ENCODE data around the gene MTMR1.
A peak's percentile ranks its signal among the peaks of the same experiment; 100 is the strongest.

The MTMR1 gene

DNA sequence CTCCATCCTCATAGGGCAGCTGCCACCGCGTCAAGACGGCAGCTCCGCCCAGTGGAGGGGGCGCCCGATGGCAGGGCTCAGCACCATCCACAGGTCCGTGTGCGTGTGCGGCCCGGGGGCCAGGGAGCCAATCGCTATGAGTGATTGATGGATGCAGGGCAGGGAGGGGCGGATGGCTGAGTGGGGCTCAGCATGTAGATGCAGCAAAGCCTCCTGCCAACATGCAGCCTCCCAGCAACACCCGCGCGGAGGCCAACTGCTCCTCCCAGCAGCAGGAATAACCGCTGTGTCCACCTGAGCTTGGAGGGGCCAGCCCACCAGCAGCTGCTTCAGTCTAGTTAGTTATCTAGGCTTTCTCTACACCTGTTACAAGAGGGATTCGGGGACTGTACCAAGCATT lies 77.4 kb downstream of the MTMR1 start:
- TF ChIP-seq ZFX (IDR thresholded peaks at IDR 0.05; ENCODE audit: borderline replicate concordance): no peak
- TF ChIP-seq, protein P1, sequence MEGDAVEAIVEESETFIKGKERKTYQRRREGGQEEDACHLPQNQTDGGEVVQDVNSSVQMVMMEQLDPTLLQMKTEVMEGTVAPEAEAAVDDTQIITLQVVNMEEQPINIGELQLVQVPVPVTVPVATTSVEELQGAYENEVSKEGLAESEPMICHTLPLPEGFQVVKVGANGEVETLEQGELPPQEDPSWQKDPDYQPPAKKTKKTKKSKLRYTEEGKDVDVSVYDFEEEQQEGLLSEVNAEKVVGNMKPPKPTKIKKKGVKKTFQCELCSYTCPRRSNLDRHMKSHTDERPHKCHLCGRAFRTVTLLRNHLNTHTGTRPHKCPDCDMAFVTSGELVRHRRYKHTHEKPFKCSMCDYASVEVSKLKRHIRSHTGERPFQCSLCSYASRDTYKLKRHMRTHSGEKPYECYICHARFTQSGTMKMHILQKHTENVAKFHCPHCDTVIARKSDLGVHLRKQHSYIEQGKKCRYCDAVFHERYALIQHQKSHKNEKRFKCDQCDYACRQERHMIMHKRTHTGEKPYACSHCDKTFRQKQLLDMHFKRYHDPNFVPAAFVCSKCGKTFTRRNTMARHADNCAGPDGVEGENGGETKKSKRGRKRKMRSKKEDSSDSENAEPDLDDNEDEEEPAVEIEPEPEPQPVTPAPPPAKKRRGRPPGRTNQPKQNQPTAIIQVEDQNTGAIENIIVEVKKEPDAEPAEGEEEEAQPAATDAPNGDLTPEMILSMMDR (IDR thresholded peaks at IDR 0.05): no peak
- no peak overlapping the region for H3K27ac ChIP-seq

DNA sequence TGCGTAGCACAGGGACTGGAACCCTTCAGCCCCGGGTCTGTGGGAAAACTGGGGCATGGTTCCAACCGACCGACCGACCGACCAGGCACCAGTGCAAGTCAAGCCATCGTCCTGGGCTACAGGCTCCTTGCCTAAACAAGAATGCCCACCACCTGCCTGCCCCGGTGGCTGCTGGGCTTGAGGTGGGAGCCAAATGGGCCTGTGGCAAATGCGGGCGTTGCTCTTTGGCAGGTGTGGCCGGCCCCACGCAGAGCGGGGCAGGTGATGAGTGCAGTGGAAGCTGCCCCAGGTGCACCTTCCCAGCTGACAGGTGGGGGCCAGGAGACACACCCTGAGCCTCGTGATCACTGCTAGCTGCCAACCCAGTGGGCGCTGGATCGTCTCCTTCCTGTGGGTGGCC lies 77.9 kb downstream of the MTMR1 start:
- TF ChIP-seq ZFX (IDR thresholded peaks at IDR 0.05; ENCODE audit: borderline replicate concordance): no peak
- TF ChIP-seq, protein P1 (IDR thresholded peaks at IDR 0.05): no peak
- no peak overlapping the region for H3K27ac ChIP-seq

DNA sequence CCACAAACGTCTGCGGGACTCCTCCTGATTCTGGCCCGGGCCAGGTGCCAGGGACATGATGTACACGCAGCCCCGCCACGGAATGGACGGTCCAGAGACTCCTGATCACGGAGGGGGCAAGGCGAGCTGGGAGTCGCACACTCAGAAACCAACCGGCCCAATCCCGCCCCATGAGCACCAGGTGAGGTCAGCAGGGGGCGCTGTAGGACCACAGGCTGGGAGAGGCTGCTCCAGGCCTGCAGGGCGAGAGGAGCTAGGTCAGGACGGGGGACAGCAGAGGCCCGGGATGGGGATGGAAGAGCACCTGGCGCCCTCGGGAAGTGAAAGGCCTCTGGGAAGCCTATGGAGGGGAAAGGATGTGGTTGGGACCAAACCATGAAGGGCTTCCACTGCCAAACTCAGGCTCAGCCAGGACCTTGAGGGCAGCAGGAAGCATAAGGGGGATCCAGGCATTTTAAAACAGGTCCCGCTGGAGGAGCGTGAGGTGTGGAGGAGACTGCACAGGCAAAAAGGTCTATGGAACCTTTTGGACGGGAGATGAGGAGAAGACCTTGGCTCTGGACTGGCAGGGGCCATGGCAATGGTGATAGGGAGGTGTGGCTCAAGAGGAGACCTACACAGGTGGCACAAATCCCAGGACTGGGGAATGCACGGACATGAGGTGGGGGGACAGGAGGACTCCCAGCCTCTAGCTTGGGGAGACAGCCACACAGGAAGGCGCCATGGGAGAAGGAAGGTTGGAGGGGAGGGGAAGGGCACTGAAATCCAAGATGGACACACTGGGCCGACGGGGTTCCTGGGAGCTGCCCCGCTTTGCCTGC lies 79.2 kb downstream of the MTMR1 start:
- TF ChIP-seq ZFX (IDR thresholded peaks at IDR 0.05; ENCODE audit: borderline replicate concordance): no peak
- TF ChIP-seq, protein P1 (IDR thresholded peaks at IDR 0.05): peak; percentile 80
- H3K27ac ChIP-seq: no peak overlapping the region

DNA sequence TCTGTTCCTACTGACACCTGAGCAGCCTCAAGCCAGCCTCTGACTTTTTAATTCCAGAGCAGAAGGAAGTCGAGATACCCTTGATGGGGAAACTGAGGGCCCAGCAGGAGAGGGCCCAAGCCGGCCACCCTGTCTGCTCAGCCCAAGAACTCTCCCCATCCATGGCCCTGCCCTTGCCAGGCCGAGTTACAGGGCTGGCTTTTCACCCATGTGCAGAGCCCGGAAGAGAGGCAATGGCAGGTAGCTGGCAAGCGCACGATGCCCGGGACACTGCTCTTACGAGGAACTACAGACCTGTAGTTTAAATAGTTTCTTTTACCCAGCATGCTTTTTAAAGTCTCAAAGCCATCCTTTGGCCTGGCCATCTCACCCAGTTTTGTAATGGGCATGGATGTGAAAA lies 79.9 kb downstream of the MTMR1 start:
- H3K27ac ChIP-seq: no peak overlapping the region
- TF ChIP-seq ZFX (IDR thresholded peaks at IDR 0.05; ENCODE audit: borderline replicate concordance): no peak
- TF ChIP-seq, protein P1 (IDR thresholded peaks at IDR 0.05): no peak

DNA sequence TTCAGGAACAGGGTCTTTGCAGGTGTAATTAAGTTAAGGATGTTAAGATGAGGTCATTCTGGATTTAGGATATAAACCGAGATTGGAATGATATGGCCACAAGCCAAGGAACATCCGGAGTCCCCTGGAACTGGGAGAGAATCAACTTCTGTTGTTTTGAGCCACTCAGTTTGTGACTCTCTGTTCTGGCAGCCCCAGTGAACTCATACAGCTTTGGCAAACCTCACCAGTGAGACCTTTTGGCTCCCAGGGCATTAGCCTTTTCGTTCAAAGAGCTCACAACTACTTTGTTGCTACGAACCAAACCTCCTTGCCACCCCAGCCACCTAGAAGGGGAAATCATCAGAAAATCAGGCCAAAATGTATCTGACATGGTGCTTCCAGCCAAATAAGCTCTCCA lies 80.4 kb downstream of the MTMR1 start:
- no peak for TF ChIP-seq ZFX (IDR thresholded peaks at IDR 0.05; ENCODE audit: borderline replicate concordance)
- TF ChIP-seq, protein P1 (IDR thresholded peaks at IDR 0.05): no peak
- H3K27ac ChIP-seq: no peak overlapping the region

DNA sequence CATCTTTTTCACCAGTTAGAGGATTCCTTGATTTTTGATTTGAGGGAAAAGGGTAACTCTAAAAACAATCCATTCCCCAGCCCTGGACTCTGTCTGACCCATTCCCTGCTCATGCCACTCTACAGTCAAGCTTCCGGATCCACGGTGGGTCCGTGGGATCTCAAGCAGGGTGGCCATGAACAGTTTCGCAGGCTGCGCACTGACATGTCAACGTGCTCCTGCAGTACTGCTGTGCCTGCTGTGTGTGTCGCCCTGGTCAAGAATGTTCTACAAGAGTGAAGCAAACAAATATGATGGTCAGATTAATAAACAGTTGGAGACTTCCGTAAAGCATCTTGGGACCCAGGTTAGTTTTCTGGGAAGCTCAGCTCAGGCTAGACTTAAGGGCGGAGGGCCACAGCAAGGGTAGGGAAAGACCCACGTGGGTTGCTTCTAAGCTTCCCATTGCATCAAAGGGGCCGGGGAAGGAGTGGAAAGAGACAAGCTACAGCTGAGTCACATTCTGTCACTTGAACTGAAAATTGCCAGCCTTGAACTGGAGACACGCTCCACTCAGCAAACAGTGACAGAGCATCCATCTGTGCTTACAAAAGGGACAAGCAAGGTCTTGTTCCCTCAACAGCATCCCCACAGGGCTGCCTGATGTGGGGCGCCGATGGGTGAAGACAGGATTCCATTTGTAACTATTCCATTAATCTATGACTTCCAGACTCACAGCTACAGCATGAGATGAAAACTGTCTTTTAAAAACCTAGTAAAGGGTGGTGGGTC lies 81.8 kb downstream of the MTMR1 start:
- no peak overlapping the region for H3K27ac ChIP-seq
- no peak for TF ChIP-seq ZFX (IDR thresholded peaks at IDR 0.05; ENCODE audit: borderline replicate concordance)
- TF ChIP-seq, protein P1 (IDR thresholded peaks at IDR 0.05): no peak

All from 22Rv1 (cell line).